Trophoblast cell (in vitro differentiated cells and primary cell): Measurements from ENCODE around the gene CCDC141.
"Not testable (repeated sequence)": the region's sequence is repeated elsewhere in the genome, so short reads cannot be mapped to it uniquely, and the experiment has no call there.

ENCODE experiments used
- DNase-seq, 2 donors: peaks; one replicate each; pipeline ENCODE4 v3.0.0-alpha.2; 2016
- H2AFZ ChIP-seq: 2 replicates; pipeline ENCODE4 v1.6.1; 2013; ENCODE audit warnings: low read length, moderate library complexity, mild to moderate bottlenecking; ENCODE audit not compliant: insufficient read depth, poor library complexity
- H2AK5ac ChIP-seq: 2 replicates; pipeline ENCODE4 v1.6.1; 2013; ENCODE audit warnings: mild to moderate bottlenecking, low read length
- H2BK120ac ChIP-seq: 2 replicates; pipeline ENCODE4 v1.6.1; 2013; ENCODE audit warnings: low read length, mild to moderate bottlenecking, moderate library complexity; ENCODE audit not compliant: insufficient read depth, poor library complexity
- H2BK12ac ChIP-seq: 2 replicates; pipeline ENCODE4 v1.6.1; 2013; ENCODE audit warnings: mild to moderate bottlenecking, low read length, moderate library complexity
- H2BK5ac ChIP-seq: 2 replicates; pipeline ENCODE4 v1.6.1; 2013; ENCODE audit warnings: low read length, low read depth, moderate library complexity, mild to moderate bottlenecking; ENCODE audit not compliant: poor library complexity
- H3K14ac ChIP-seq: 2 replicates; pipeline ENCODE4 v1.6.1; 2013; ENCODE audit warnings: mild to moderate bottlenecking, low read length
- H3K18ac ChIP-seq: 2 replicates; pipeline ENCODE4 v1.6.1; 2013; ENCODE audit warnings: mild to moderate bottlenecking, low read length
- H3K23ac ChIP-seq: 2 replicates; pipeline ENCODE4 v1.6.1; 2013; ENCODE audit warnings: low read length
- H3K27ac ChIP-seq: 2 replicates; pipeline ENCODE4 v1.5.1; 2013; ENCODE audit warnings: low read depth, mild to moderate bottlenecking, inconsistent platforms, low read length, moderate library complexity
- H3K27me3 ChIP-seq: 2 replicates; pipeline ENCODE4 v1.6.1; 2013; ENCODE audit warnings: inconsistent platforms, mild to moderate bottlenecking, low read length, moderate library complexity; ENCODE audit not compliant: insufficient read depth
- H3K36me3 ChIP-seq, 2 experiments: 1 replicate in 1 of 2; 2 replicates in 1 of 2; pipeline ENCODE4 v1.6.1; 2013; ENCODE audit warnings: low read length in 2 of 2, mild to moderate bottlenecking in 2 of 2, moderate library complexity in 1 of 2; ENCODE audit not compliant: insufficient read depth in 2 of 2, control insufficient read depth in 1 of 2
- H3K4ac ChIP-seq: 2 replicates; pipeline ENCODE4 v1.6.1; 2013; ENCODE audit warnings: low read depth, mild to moderate bottlenecking, low read length, moderate library complexity
- H3K4me1 ChIP-seq, 2 experiments: 1 replicate in 1 of 2; 2 replicates in 1 of 2; pipeline ENCODE4 v1.6.1; 2013; ENCODE audit warnings: low read length in 2 of 2, mild to moderate bottlenecking in 2 of 2, moderate library complexity in 1 of 2; ENCODE audit not compliant: insufficient read depth in 2 of 2, control insufficient read depth in 1 of 2
- H3K4me2 ChIP-seq: 2 replicates; pipeline ENCODE4 v1.6.1; 2013; ENCODE audit warnings: inconsistent platforms, mild to moderate bottlenecking, low read length, moderate library complexity
- H3K4me3 ChIP-seq: 2 replicates; pipeline ENCODE4 v1.5.1; 2013; ENCODE audit warnings: mild to moderate bottlenecking, low read depth, low read length, inconsistent platforms
- H3K79me1 ChIP-seq: one replicate; pipeline ENCODE4 v1.6.1; 2013; ENCODE audit warnings: low read length
- H3K79me2 ChIP-seq: 2 replicates; pipeline ENCODE4 v1.6.1; 2013; ENCODE audit warnings: low read length, mild to moderate bottlenecking; ENCODE audit not compliant: control insufficient read depth, insufficient read depth, poor library complexity
- H3K9ac ChIP-seq: 2 replicates; pipeline ENCODE4 v1.6.1; 2013; ENCODE audit warnings: mild to moderate bottlenecking, low read length
- H3K9me3 ChIP-seq: 2 replicates; pipeline ENCODE4 v1.6.1; 2013; ENCODE audit warnings: low read depth, mild to moderate bottlenecking, control low read depth, inconsistent platforms, low read length; ENCODE audit not compliant: insufficient read depth
- H4K12ac ChIP-seq: 2 replicates; pipeline ENCODE4 v1.6.1; 2013; ENCODE audit warnings: low read depth, mild to moderate bottlenecking, low read length, moderate library complexity
- H4K8ac ChIP-seq: 2 replicates; pipeline ENCODE4 v1.6.1; 2013; ENCODE audit warnings: low read depth, mild to moderate bottlenecking, low read length, moderate library complexity
- H4K91ac ChIP-seq: one replicate; pipeline ENCODE4 v1.6.1; 2013; ENCODE audit warnings: low read depth, mild to moderate bottlenecking, low read length, moderate library complexity
- WGBS: extraction: QIAGEN DNeasy Blood & Tissue Kit; methylation state at CpG from one replicate; pipeline ENCODE4 v1.1.7; 2013; ENCODE audit warnings: missing lambda C conversion rate; ENCODE audit not compliant: insufficient read length, insufficient coverage; ENCODE audit errors: extremely low coverage; 5-methylcytosine and 5-hydroxymethylcytosine counted together

Gene CCDC141

DNA sequence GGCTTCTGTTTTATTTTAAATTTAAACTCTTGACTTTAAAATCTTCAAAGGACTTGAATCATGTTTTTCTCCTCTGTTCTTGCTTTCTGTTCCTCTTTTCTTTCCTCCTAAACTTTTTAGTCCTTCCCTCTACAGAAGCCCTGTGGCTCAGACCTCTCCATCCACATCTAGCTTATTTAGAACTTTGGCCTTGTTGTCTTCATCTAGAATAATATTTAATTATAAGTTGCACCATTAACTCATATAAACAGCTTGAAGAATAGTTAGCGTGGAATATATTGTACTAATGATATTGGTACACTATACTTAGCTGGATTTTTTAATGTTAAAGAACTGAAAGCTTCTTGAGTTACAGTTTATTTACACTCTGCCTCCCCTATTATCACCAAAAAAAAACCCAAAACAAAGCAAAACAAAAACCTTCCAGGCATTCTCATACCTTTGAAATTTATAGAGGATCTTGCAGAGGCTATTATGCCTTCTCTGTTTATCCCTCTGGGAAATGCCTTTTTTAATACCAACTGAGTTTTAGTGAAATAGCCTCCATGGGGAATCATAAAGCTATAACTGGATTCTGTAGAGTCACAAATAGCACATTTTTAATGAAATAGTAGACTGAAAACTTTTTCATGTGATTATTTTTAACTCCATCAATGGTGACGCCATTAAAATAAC is 9.2 kb upstream of the CCDC141 start:
- H3K9me3 ChIP-seq, result no peaks in the 10 kb centered on the region
- H4K12ac ChIP-seq, result no peak overlapping the region
- H3K27ac ChIP-seq, result no peak overlapping the region
- H3K14ac ChIP-seq, result no peak overlapping the region
- WGBS, result no CpG with 5 or more reads among the region's 2 CpGs
- H3K27me3 ChIP-seq, result no peaks in the 10 kb centered on the region
- H2AK5ac ChIP-seq, result no peak overlapping the region
- H3K4me1 ChIP-seq, result peaks cover 0 to 3% of the 10 kb centered on the region in 2 experiments
- H3K9ac ChIP-seq, result no peak overlapping the region
- H2BK120ac ChIP-seq, result no peak overlapping the region
- no peak overlapping the region for H3K4ac ChIP-seq
- no peaks in the 10 kb centered on the region for H3K36me3 ChIP-seq
- H3K4me3 ChIP-seq, result no peak overlapping the region
- no peak for DNase-seq
- H3K79me2 ChIP-seq, result no peaks in the 10 kb centered on the region
- H3K18ac ChIP-seq, result no peak overlapping the region
- no peak overlapping the region for H3K23ac ChIP-seq
- no peak overlapping the region for H3K4me2 ChIP-seq
- H2BK12ac ChIP-seq, result no peak overlapping the region
- no peak overlapping the region for H4K91ac ChIP-seq
- H2BK5ac ChIP-seq, result no peak overlapping the region
- no peak overlapping the region for H2AFZ ChIP-seq
- no peaks in the 10 kb centered on the region for H3K79me1 ChIP-seq
- no peak overlapping the region for H4K8ac ChIP-seq

DNA sequence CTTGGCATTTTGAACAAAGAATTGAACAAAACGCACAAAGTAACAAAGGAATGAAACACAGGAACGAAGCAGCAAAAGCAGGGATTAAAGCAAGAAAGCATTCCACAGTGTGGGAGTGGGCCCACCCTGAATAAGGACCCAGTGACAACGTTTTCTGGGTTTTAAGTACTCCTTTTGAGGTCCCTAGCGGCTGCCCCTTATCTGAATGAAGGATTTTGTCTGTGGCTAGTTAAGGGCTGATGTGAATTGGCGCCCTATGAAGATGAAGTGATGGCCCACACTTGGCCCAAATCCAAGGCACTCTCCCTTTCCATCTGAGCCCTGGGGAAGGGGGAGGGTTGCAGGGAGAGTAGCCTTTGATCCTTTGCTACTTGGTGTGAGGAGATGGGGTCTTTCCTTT is 7.8 kb upstream of the CCDC141 start:
- H3K79me1 ChIP-seq, result no peaks in the 10 kb centered on the region
- H3K4me1 ChIP-seq, result peaks cover 0 to 3% of the 10 kb centered on the region in 2 experiments
- no peaks in the 10 kb centered on the region for H3K9me3 ChIP-seq
- no peak overlapping the region for H3K9ac ChIP-seq
- no peak overlapping the region for H3K4me3 ChIP-seq
- H3K36me3 ChIP-seq, result no peaks in the 10 kb centered on the region
- H3K4me2 ChIP-seq, result no peak overlapping the region
- DNase-seq, result no peak
- H3K18ac ChIP-seq, result no peak overlapping the region
- no CpG with 5 or more reads among the region's 5 CpGs for WGBS
- H2AFZ ChIP-seq, result no peak overlapping the region
- H4K91ac ChIP-seq, result peak overlapping the region; percentile 42
- no peaks in the 10 kb centered on the region for H3K79me2 ChIP-seq
- no peak overlapping the region for H2BK120ac ChIP-seq
- no peak overlapping the region for H3K27ac ChIP-seq
- H2AK5ac ChIP-seq, result no peak overlapping the region
- H4K8ac ChIP-seq, result no peak overlapping the region
- no peak overlapping the region for H4K12ac ChIP-seq
- no peaks in the 10 kb centered on the region for H3K27me3 ChIP-seq
- no peak overlapping the region for H3K14ac ChIP-seq
- H3K4ac ChIP-seq, result no peak overlapping the region
- peak overlapping the region; percentile 15 for H2BK12ac ChIP-seq
- H2BK5ac ChIP-seq, result no peak overlapping the region
- H3K23ac ChIP-seq, result no peak overlapping the region

DNA sequence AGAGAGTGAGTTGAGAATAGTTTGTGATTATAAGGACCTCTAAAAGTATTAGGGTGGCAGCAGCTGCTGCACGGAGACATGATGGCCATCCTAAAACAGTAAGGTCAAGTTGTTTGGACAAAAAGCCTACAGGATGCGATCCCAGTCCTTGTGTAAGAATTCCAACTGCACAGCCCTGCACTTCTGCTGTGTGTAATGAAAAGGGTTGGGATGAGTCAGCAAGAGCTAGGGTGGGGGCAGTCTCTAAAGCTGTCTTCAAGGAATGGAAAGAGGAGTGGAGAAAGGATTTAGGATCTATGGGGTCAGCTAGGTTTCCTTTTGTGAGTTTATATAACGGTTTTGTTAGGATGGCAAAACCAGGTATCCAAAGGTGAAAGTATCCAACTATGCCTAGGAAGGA is 3.6 kb upstream of the CCDC141 start:
- H3K9ac ChIP-seq, H3K79me2 ChIP-seq, H3K27me3 ChIP-seq, H3K4me3 ChIP-seq, H3K4me2 ChIP-seq, H3K36me3 ChIP-seq, H4K91ac ChIP-seq, H3K27ac ChIP-seq, H3K23ac ChIP-seq, H4K8ac ChIP-seq, H3K9me3 ChIP-seq, H2AK5ac ChIP-seq, H3K14ac ChIP-seq, H4K12ac ChIP-seq, H2BK5ac ChIP-seq, DNase-seq, H3K79me1 ChIP-seq, H3K18ac ChIP-seq, H2AFZ ChIP-seq, H2BK120ac ChIP-seq, H3K4ac ChIP-seq, H2BK12ac ChIP-seq: not testable (repeated sequence)
- H3K4me1 ChIP-seq, result peaks cover 0 to 11% of the 10 kb centered on the region in 2 experiments
- WGBS, result no CpG with 5 or more reads among the region's 3 CpGs

DNA sequence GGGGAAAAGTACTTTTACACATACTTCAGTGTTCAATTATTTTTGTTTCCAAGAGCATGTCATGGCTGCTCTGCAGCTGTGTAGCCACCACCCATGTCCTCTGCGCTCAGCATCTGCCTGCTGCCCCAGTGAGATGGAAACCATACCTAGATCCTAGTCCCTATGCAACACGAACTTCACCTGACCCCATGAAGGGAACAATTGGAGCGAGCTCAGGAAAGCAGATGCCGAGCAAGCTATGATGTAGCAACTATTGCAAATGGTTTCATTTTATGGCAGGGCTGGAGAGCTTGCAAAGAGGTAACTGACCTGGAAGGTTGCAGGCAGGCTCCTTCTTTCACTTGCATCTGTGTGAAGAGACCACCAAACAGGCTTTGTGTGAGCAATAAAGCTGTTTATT is 1.3 kb upstream of the CCDC141 start:
- H3K23ac ChIP-seq, result no peak overlapping the region
- no peak overlapping the region for H2BK12ac ChIP-seq
- H3K4me1 ChIP-seq, result peaks cover 0 to 8% of the 10 kb centered on the region in 2 experiments
- H3K4me2 ChIP-seq, result no peak overlapping the region
- no peak overlapping the region for H4K91ac ChIP-seq
- no CpG with 5 or more reads among the region's 4 CpGs for WGBS
- no peak overlapping the region for H3K14ac ChIP-seq
- H3K4ac ChIP-seq, result no peak overlapping the region
- H2AK5ac ChIP-seq, result no peak overlapping the region
- H2AFZ ChIP-seq, result no peak overlapping the region
- peak in 1 of 2 donors; percentile 33 for DNase-seq
- no peak overlapping the region for H4K12ac ChIP-seq
- H3K36me3 ChIP-seq, result no peaks in the 10 kb centered on the region
- H4K8ac ChIP-seq, result no peak overlapping the region
- H3K9me3 ChIP-seq, result no peaks in the 10 kb centered on the region
- peak overlapping the region; percentile 62 for H2BK120ac ChIP-seq
- no peak overlapping the region for H3K9ac ChIP-seq
- no peaks in the 10 kb centered on the region for H3K79me2 ChIP-seq
- no peak overlapping the region for H2BK5ac ChIP-seq
- no peak overlapping the region for H3K4me3 ChIP-seq
- H3K79me1 ChIP-seq, result no peaks in the 10 kb centered on the region
- no peaks in the 10 kb centered on the region for H3K27me3 ChIP-seq
- no peak overlapping the region for H3K27ac ChIP-seq
- H3K18ac ChIP-seq, result no peak overlapping the region
